T-helper 17 cell (primary cell): ENCODE data around the gene ANKS1B. TPM values are rescaled to one million over a fixed set of nuclear protein-coding genes. Genes with fewer than 3 reads are reported as not detected.
"Not testable (repeated sequence)": the region's sequence is repeated elsewhere in the genome, so short reads cannot be mapped to it uniquely, and the experiment has no call there.

Source experiments
- ATAC-seq: fragments of 150-1000 bp; cut with Tn5 transposase; 2 replicates; pipeline ENCODE4 v1.10.0; 2021; ENCODE audit warnings: mild to moderate bottlenecking, moderate library complexity
- DNase-seq, 3 donors: peaks; one replicate each; pipeline versions ENCODE4 v3.0.0 to v3.0.0-alpha.2; 2020 to 2021
- H3K9me3 ChIP-seq: one replicate; pipeline ENCODE4 v1.7.0; 2013; ENCODE audit warnings: low read length, mild to moderate bottlenecking; ENCODE audit not compliant: control insufficient read depth, poor library complexity, severe bottlenecking
- H3K27ac Mint-ChIP-seq: one replicate; pipeline ENCODE4 v1.8.0; 2022; ENCODE audit warnings: mild to moderate bottlenecking, moderate library complexity, mixed read lengths
- H3K27me3 Mint-ChIP-seq: one replicate; pipeline ENCODE4 v1.8.0; 2022; ENCODE audit warnings: mixed read lengths
- H3K36me3 Mint-ChIP-seq: one replicate; pipeline ENCODE4 v1.8.0; 2022; ENCODE audit warnings: low read depth, mixed read lengths
- H3K4me1 Mint-ChIP-seq: one replicate; pipeline ENCODE4 v1.8.0; 2022; ENCODE audit warnings: mild to moderate bottlenecking, mixed read lengths
- H3K4me3 Mint-ChIP-seq: one replicate; pipeline ENCODE4 v1.8.0; 2022; ENCODE audit warnings: mild to moderate bottlenecking, moderate library complexity, mixed read lengths
- total RNA-seq, 4 donors: library from RNA in 2 of 4; stranded (reverse) in 2 of 4; gene quantifications; one replicate each; pipeline ENCODE4 v1.2.3 and lab custom pipeline; 2022 to 2026

Gene ANKS1B
- total RNA-seq, 2 donors from 2014 or later = 0.35 to 1.2 TPM

DNA sequence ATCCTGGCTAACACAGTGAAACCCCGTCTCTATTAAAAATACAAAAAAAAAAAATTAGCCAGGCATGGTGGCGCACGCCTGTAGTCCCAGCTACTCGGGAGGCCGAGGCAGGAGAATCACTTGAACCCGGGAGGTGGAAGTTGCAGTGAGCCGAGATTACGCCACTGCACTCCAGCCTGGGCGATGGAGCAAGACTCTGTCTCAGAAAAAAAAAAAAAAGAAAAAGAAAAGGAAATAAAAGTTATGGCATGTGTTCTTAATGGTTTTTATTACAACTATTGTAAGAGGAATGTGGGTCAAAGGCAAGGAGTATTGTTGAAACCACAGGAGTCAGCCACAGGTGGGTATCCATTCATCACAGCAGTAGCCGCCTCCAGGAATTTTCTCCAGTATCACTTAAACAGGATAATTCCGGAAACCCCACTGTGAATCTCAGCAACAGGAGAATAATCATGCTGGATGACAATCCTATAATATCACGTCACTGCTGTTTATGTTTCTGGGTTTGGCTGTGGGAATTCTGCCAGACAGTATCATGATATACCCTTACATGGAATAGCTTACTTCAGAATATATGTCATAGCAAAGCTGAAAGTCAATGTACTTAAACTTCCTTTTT lies 1147.5 kb downstream of the ANKS1B start:
- H3K4me3 Mint-ChIP-seq, H3K4me1 Mint-ChIP-seq, ATAC-seq, H3K27ac Mint-ChIP-seq, H3K9me3 ChIP-seq, DNase-seq, H3K36me3 Mint-ChIP-seq: not testable (repeated sequence)
- H3K27me3 Mint-ChIP-seq = peaks cover 85% of the 10 kb centered on the region

DNA sequence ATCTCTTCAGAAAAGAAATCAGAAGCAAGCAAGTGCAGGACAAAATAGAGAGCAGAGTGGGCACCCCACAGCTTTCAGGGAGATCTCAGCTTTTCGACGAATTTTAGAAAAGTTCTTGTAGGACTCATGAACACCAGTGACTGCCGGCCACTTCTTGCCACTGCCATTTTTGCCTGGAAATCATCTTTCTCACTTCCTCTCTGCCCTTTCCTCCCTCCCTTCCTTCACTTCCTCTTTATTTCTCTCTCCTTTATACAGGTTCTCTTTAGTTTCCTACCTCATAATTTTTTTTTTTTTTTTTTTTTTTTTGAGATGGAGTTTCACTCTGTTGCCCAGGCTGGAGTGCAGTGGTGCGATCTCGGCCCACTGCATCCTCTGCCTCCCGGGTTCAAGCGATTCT lies 1154.1 kb downstream of the ANKS1B start:
- no peak for DNase-seq
- no peak for ATAC-seq
- Mint-ChIP-seq H3K4me1 (no peaks in the 10 kb centered on the region), H3K27ac (no peak overlapping the region), H3K27me3 (peaks cover 57% of the 10 kb centered on the region), H3K36me3 (no peaks in the 10 kb centered on the region), H3K4me3 (no peak overlapping the region)
- no peaks in the 10 kb centered on the region for H3K9me3 ChIP-seq

DNA sequence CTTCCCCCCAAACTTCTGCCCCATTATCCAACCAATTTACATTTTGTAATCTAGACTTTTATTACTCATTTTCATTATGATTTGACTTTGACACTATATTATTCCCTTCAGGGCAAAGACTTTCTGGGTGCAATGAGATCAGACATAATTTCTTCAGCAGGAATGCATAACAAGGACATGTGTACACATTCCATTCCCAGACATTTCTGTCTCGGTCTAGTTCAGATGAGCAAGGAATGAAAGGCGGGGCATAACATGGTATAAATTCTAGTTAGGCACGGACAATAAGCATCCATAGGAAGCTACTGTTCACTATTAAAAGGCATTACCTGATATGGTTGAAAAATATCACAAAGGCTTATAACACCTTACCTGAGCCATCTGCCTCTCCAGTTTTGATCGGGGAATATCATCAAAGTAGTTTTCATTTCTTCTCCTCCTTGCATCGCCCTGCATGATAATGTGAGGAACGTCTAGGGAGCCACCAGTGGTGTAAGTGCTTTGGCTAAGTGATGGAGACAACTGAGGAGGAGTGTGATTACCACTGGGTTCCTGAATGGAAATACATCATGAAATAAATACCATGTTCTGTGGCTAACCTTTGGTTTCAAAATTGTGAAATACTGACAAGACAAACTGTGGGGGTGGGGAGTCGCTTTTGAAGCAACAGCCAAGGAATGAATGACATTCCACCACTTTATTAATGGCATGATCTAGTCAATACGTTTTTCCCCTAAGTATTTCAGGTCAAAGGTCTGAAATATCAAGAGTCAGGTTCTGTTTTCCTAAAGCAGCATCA lies 1155.7 kb downstream of the ANKS1B start:
- Mint-ChIP-seq H3K4me1 (no peaks in the 10 kb centered on the region), H3K36me3 (no peaks in the 10 kb centered on the region), H3K27ac (no peak overlapping the region), H3K27me3 (peaks cover 46% of the 10 kb centered on the region), H3K4me3 (no peak overlapping the region)
- DNase-seq = no peak
- H3K9me3 ChIP-seq = no peaks in the 10 kb centered on the region
- no peak for ATAC-seq

DNA sequence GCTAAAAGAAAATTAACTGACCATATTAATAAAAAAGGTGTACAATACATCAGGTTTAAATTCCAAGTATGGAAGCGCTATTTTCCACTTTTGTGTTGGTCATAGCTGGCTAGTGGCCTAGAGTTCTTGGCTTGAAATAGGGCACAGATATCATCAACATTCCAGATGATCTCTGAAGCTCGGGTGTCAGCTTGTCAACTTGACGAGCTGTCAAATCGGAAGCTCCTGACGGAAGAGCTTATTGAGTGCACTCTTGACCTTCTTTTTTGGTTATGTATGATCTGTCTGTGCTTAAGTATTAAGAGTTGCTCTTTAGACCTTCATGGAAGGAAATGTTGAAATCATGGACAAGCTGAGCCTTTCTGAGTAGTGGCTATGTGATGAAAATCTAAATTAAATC lies 1161.7 kb downstream of the ANKS1B start:
- ATAC-seq (no peak), DNase-seq (no peak)
- H3K4me3 Mint-ChIP-seq = no peak overlapping the region
- H3K36me3 Mint-ChIP-seq = no peaks in the 10 kb centered on the region
- H3K9me3 ChIP-seq = no peaks in the 10 kb centered on the region
- peaks cover 31% of the 10 kb centered on the region for H3K27me3 Mint-ChIP-seq
- H3K4me1 Mint-ChIP-seq = no peaks in the 10 kb centered on the region
- H3K27ac Mint-ChIP-seq = no peak overlapping the region

DNA sequence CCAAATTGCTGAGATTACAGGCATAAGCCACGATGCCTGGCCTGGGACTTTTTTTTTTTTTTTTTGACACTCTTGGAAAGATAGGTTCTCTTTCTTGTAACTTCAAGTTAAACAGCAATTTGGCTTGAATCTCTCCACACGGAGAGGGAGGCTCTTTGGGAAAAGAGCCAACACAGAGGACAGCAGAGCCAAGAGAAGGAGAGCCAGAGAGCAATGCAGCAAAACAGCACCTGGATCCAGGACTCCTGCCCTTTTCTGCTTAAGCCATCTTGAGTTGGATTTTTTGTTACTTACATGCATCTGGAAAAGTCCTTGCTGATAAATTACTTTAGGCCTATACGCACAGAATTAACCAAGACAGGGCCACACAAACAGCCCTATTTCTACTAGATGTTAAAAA lies 1162.9 kb downstream of the ANKS1B start:
- H3K36me3 Mint-ChIP-seq = no peaks in the 10 kb centered on the region
- no peak overlapping the region for H3K4me3 Mint-ChIP-seq
- H3K4me1 Mint-ChIP-seq = no peaks in the 10 kb centered on the region
- no peaks in the 10 kb centered on the region for H3K9me3 ChIP-seq
- H3K27me3 Mint-ChIP-seq = peaks cover 24% of the 10 kb centered on the region
- H3K27ac Mint-ChIP-seq = no peak overlapping the region
- no peak for DNase-seq
- ATAC-seq = no peak

DNA sequence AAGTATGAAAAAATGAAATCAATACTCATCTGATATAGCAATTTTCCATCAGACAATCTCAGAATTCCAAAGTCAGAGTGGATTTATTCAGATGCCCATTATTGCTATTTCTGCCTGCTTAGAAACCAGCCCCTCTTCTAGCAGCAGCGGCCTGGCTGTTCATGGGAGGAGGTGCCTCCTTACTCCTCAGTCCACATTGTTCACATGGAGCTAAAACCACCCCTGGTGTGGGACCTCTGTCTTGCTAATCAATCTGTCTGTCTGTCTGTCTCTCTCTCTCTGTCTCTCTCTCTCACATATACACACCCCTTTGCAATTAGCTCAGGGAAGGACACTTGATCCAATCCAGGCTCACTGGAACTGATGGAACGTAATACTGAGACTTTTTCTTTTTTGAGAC lies 1163.5 kb downstream of the ANKS1B start:
- H3K36me3 Mint-ChIP-seq = no peaks in the 10 kb centered on the region
- H3K4me1 Mint-ChIP-seq = no peaks in the 10 kb centered on the region
- H3K4me3 Mint-ChIP-seq = no peak overlapping the region
- no peak overlapping the region for H3K27ac Mint-ChIP-seq
- DNase-seq (no peak), ATAC-seq (no peak)
- H3K27me3 Mint-ChIP-seq = peaks cover 24% of the 10 kb centered on the region
- no peaks in the 10 kb centered on the region for H3K9me3 ChIP-seq

DNA sequence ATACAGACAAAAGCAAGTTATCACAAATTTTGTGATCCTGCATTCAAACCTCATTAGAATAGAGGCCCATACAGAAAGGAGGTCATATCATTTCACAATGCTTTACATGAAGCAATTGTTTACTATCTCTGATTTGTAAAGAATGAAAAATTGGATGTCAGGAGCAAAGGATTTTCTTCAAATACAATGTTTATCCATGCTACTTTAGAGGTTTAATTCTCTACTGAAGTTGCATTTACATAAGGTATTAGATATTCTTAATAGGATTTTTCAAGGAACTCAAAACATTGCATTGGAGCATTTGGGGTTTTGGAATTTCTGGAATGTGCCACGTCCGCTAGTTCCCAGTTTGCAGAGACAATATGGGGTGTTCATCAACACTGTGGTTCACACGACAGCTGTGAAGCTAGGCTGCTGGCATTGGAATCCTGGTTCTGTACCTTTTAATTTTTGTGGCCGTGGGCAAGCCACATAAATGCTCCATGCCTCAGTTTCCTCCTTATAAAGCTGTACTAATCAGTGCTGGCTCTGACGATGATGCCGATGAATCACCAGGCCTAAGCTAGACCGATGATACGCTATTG lies 1164.8 kb downstream of the ANKS1B start:
- Mint-ChIP-seq H3K27ac (no peak overlapping the region), H3K27me3 (peaks cover 37% of the 10 kb centered on the region), H3K4me1 (no peaks in the 10 kb centered on the region), H3K36me3 (peaks cover 2% of the 10 kb centered on the region), H3K4me3 (no peak overlapping the region)
- DNase-seq (no peak), ATAC-seq (no peak)
- no peaks in the 10 kb centered on the region for H3K9me3 ChIP-seq

DNA sequence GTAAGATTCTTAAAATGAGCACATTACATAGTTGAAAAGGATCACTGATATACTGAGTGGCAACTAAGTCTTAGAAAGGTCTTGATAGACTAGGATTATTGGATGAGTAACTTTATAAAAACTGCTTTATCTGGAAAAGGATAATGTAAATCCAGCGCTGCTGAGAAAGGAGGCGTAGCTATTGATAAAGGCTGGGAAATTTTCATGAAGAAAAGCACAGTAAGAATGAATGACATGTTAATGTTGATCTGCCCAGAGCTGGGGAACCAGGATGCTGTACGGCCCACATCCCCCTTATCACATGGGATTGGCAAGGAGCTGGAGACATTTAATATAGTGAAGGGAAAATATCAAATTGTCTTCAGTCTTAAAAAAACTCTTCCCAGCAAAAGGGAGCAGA lies 1165.7 kb downstream of the ANKS1B start:
- no peak for ATAC-seq
- no peak overlapping the region for H3K27ac Mint-ChIP-seq
- peaks cover 37% of the 10 kb centered on the region for H3K27me3 Mint-ChIP-seq
- H3K9me3 ChIP-seq = no peaks in the 10 kb centered on the region
- H3K36me3 Mint-ChIP-seq = peaks cover 2% of the 10 kb centered on the region
- H3K4me3 Mint-ChIP-seq = no peak overlapping the region
- no peaks in the 10 kb centered on the region for H3K4me1 Mint-ChIP-seq
- no peak for DNase-seq

DNA sequence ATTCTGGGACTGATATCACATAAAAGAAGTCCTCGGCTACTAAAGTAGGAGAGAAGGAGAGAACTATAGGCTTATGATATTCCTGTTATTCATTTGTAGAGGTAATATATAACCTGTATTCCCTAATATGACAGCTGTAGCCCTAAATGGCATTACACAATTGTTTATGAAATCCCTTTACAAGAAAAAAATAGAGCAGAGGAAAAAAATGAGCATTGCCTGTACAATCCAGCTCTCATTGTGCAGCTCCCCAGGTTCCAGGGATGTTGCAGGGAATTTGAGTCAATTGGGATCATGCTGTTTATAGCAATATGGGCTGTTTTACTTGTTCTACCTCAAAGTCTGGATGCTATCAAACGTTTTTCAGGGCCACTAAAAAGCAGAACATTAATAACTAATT lies 1166.5 kb downstream of the ANKS1B start:
- Mint-ChIP-seq H3K36me3 (peaks cover 2% of the 10 kb centered on the region), H3K4me1 (no peaks in the 10 kb centered on the region), H3K27me3 (peaks cover 39% of the 10 kb centered on the region), H3K27ac (no peak overlapping the region), H3K4me3 (no peak overlapping the region)
- no peaks in the 10 kb centered on the region for H3K9me3 ChIP-seq
- DNase-seq (no peak), ATAC-seq (no peak)

DNA sequence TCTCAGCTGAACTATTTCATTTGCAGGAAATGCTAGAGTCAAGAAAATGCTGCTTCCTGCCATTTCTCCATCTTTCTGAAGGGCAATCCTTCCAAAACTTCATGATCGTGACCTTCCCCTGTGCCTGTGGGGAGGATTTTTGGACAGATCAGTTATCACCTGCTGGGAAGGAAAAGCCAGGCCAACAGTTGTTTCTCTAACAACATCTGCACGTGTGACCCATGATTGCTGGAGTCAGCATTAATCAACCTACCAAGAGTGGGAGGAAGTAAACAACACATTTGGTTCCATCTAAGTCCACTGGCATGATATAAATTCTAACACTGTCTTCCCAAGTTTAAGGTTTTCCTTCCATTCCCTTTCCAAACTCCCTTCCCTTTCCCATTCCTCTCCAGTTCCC lies 1167.0 kb downstream of the ANKS1B start:
- peaks cover 2% of the 10 kb centered on the region for H3K36me3 Mint-ChIP-seq
- H3K27ac Mint-ChIP-seq = no peak overlapping the region
- H3K4me1 Mint-ChIP-seq = no peaks in the 10 kb centered on the region
- peaks cover 40% of the 10 kb centered on the region for H3K27me3 Mint-ChIP-seq
- DNase-seq = no peak
- H3K4me3 Mint-ChIP-seq = no peak overlapping the region
- no peaks in the 10 kb centered on the region for H3K9me3 ChIP-seq
- no peak for ATAC-seq

DNA sequence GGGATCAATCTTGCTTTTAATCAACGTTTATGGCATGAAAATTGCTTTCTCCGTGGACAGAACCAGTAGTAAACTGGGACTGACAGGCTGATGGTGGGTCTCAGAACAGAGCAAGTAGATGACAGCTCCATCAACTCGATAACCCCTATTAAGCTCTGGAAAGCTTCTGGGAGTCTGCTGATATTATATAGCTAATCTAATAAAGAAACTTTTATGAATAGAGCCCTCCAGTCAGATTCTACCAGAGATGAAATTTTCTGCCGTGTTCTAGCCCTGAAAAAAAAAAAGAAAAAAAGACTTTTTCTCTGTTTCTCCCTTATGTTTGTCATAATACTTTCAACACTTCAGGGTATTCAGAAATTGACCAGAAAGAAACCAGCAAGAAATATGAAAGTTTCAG lies 1168.0 kb downstream of the ANKS1B start:
- DNase-seq = no peak
- H3K27ac Mint-ChIP-seq = no peak overlapping the region

DNA sequence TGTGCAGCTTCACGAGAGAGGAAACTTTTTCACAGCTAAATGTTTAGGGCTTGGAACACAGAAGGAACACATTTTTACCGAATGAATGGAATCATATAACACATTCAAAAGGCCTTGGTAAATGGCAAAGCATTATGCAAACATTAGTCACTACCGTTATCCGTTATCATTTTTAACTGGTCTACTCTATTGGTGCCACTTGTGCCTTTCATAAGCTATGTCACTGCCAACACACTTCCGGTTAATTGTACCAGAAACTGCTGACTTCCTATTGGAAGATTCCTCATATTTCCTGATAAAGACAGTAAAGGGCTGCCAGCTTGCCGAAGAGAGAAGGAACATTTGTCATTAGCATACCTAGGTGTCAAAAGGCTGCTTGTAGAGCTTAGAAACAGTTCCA lies 1170.5 kb downstream of the ANKS1B start:
- H3K9me3 ChIP-seq = no peaks in the 10 kb centered on the region
- peaks cover under 1% of the 10 kb centered on the region for H3K4me1 Mint-ChIP-seq
- peaks cover 45% of the 10 kb centered on the region for H3K27me3 Mint-ChIP-seq
- ATAC-seq = no peak
- no peak for DNase-seq
- peaks cover 2% of the 10 kb centered on the region for H3K36me3 Mint-ChIP-seq
- H3K4me3 Mint-ChIP-seq = no peak overlapping the region
- no peak overlapping the region for H3K27ac Mint-ChIP-seq

More for the DNA sequence above, 1168.0 kb downstream of the ANKS1B start:
- Mint-ChIP-seq H3K36me3 (peaks cover 2% of the 10 kb centered on the region), H3K27me3 (peaks cover 41% of the 10 kb centered on the region), H3K4me3 (no peak overlapping the region), H3K4me1 (no peaks in the 10 kb centered on the region)
- H3K9me3 ChIP-seq = no peaks in the 10 kb centered on the region
- ATAC-seq = no peak

DNA sequence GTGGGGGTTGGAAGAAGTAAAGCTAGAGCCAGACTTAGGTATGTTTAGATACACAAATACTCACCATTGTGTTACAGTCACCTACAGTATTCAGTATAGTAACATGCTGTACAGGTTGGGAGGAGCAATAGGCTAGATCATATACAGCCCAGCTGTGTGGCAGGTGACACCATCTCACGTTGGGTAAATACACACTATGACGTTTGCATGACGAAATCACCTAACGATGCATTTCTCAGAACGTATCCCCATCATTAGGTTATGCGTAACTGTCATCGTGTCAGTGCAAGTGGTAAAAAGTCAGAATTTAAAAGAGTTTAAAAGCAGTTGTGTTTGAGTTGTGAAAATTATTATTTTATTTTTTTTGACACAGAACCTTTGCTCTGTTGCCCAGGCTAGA lies 1172.5 kb downstream of the ANKS1B start:
- Mint-ChIP-seq H3K4me3 (no peak overlapping the region), H3K27ac (no peak overlapping the region), H3K27me3 (peaks cover 55% of the 10 kb centered on the region), H3K36me3 (peaks cover 2% of the 10 kb centered on the region), H3K4me1 (peaks cover 4% of the 10 kb centered on the region)
- H3K9me3 ChIP-seq = no peaks in the 10 kb centered on the region
- ATAC-seq (no peak), DNase-seq (no peak)
